GM06990 (cell line): Measurements from ENCODE around the gene CAND2.

Experiments
- DNase-seq: peaks from one replicate; pipeline ENCODE4 v3.0.0-alpha.2; 2011; ENCODE audit not compliant: insufficient read length; ENCODE audit errors: extremely low read depth
- H3K27me3 ChIP-seq: replicated peaks from 2 replicates; pipeline ENCODE4 v1.6.0; 2011; ENCODE audit warnings: low read length; ENCODE audit not compliant: control insufficient read depth, insufficient read depth
- H3K36me3 ChIP-seq: 2 replicates; pipeline ENCODE4 v1.5.1; 2011; ENCODE audit warnings: low read length; ENCODE audit not compliant: control insufficient read depth, insufficient read depth
- H3K4me3 ChIP-seq: replicated peaks from 2 replicates; pipeline ENCODE4 v1.5.1; 2011; ENCODE audit warnings: low read depth, mild to moderate bottlenecking, control low read depth, low read length
- CTCF ChIP-seq: IDR thresholded peaks from 2 replicates; pipeline ENCODE4 v1.5.1; 2011; ENCODE audit warnings: low read length, control low read depth, mild to moderate bottlenecking, inconsistent platforms; ENCODE audit not compliant: insufficient read depth, poor library complexity, severe bottlenecking

The CAND2 gene

DNA sequence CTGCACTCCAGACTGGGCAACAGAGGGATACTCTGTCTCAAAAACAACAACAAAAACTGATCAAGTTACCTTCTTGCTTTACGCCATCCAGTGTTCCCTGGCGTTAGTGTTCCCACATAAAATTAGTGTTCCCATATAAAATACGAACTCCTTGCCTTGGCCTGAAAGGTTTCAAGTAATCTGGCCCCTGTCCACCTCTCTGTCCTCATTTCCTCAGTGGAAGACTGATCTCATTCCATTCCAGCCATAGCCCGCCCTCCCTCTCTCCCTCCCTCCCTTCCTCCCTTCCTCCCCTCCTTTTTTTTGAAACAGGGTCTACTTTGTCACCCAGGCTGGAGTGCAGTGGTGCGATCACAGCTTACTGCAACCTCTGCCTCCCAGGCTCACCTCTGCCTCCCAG, 2.8 kb upstream of the CAND2 start:
- Histone ChIP-seq H3K36me3 (no peaks in the 10 kb centered on the region), H3K27me3 (peaks cover 2% of the 10 kb centered on the region), H3K4me3 (no peak overlapping the region)
- no peak for DNase-seq
- TF ChIP-seq CTCF = no peak

DNA sequence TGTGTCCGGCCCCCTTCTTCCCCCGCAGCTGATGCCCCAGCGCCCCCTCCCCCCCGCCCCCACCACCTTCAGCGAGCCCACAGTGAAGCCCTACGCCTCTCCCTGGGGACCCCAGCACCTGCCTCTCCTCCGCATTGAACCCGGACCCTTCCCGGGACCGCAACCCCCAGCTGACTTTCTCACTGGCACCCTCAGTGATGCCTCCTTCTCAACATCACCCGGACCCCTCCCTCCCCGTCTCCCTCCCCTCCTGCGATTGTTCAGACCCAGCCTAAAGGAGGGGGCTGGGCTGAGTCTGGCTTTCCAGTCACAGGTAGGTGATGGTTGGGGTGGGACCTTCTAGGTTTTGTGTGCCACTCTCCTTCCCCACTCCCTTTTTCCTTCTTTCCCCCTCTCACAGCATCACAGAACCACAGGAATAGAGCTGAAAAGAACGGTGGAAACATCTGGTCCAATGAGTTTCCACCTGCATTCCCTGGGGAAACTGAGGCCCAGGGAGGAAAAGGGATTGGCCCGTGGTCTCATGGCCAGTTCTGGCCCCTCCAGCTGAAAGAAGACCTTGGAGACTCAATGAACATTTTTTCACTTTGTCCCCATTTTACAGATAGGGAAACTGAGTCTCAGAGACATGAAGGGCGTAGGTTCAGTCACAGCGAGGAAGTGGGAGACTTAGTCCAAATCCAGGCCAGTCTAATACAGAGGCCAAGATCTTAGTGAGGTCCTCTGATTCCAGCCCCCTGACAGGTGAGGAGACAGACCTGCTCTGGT, 828 bp downstream of the CAND2 start:
- Histone ChIP-seq H3K27me3 (peaks cover 2% of the 10 kb centered on the region), H3K4me3 (no peak overlapping the region), H3K36me3 (no peaks in the 10 kb centered on the region)
- DNase-seq = no peak
- TF ChIP-seq CTCF = no peak

- no peak for TF ChIP-seq CTCF
- H3K36me3 ChIP-seq = no peaks in the 10 kb centered on the region
- no peak overlapping the region for H3K4me3 ChIP-seq
- peaks cover 2% of the 10 kb centered on the region for H3K27me3 ChIP-seq
- DNase-seq = no peak
Measured at GRCh38 chr3:12797892-12798558, 1.5 kb downstream of the CAND2 start.

- Histone ChIP-seq H3K36me3 (no peaks in the 10 kb centered on the region), H3K27me3 (peaks cover 2% of the 10 kb centered on the region), H3K4me3 (no peak overlapping the region)
- DNase-seq = no peak
- no peak for TF ChIP-seq CTCF
Measured at GRCh38 chr3:12798559-12799179, 2.2 kb downstream of the CAND2 start.

GRCh38 chr3:12799525-12800440, 3.3 kb downstream of the CAND2 start:
- no peaks in the 10 kb centered on the region for H3K36me3 ChIP-seq
- DNase-seq = no peak
- peaks cover 2% of the 10 kb centered on the region for H3K27me3 ChIP-seq
- H3K4me3 ChIP-seq = no peak overlapping the region
- TF ChIP-seq CTCF = no peak
